B cell (primary cell): Measurements from ENCODE around the gene GPX3. TPM values are rescaled to one million over a fixed set of nuclear protein-coding genes. Genes with fewer than 3 reads are reported as not detected.

Experiments
- ATAC-seq: fragments of 200-7000 bp; cut with Tn5 transposase; one replicate; pipeline ENCODE4 v1.10.0; 2021; ENCODE audit warnings: low read depth, mild to moderate bottlenecking, moderate number of reproducible peaks, moderate library complexity
- CTCF ChIA-PET: fragments of 350-600 bp; sonication (Branson Sonifier 250); formaldehyde crosslinking; loops from one replicate; lab custom pipeline; 2021; ENCODE audit warnings: antibody characterized with exemption, inconsistent platforms; lab: Charles Lee
- POLR2A ChIA-PET: fragments of 350-600 bp; sonication (Branson Sonifier 250); formaldehyde crosslinking; loops from one replicate; lab custom pipeline; 2021; ENCODE audit warnings: antibody characterized with exemption; lab: Charles Lee
- DNase-seq: peaks from one replicate; pipeline ENCODE4 v3.0.0; 2013
- H2AFZ ChIP-seq: 2 replicates; pipeline ENCODE4 v1.6.1; 2012; ENCODE audit warnings: mild to moderate bottlenecking, low read depth, low read length; ENCODE audit not compliant: insufficient read depth, poor library complexity, severe bottlenecking
- H3K27ac ChIP-seq, 2 donors: 1 replicate in 1 of 2; 2 replicates in 1 of 2; pipeline ENCODE4 v1.5.1; 2012 to 2013; ENCODE audit warnings: low read length in 2 of 2, mild to moderate bottlenecking in 2 of 2, moderate library complexity in 1 of 2
- H3K27me3 ChIP-seq, 4 experiments: fragments of 200-600 bp in 1 of 4; sonication (generic) in 1 of 4; replicated peaks in 1 of 4; 1 replicate in 2 of 4; 2 replicates in 2 of 4; pipeline versions ENCODE4 v1.6.1 to v1.7.0; 2013 to 2016; ENCODE audit warnings: low read length in 3 of 4, mild to moderate bottlenecking in 2 of 4, mixed read lengths in 1 of 4, moderate library complexity in 1 of 4; ENCODE audit not compliant: insufficient read depth in 4 of 4, control insufficient read depth in 3 of 4; ENCODE audit errors: control extremely low read depth in 1 of 4
- H3K36me3 ChIP-seq, 2 experiments: replicated peaks in 1 of 2; 1 replicate in 1 of 2; 2 replicates in 1 of 2; pipeline versions ENCODE4 v1.6.1 to v1.7.1; 2013; ENCODE audit warnings: low read length in 1 of 2; ENCODE audit not compliant: insufficient read depth in 2 of 2, control insufficient read depth in 1 of 2; ENCODE audit errors: control extremely low read depth in 1 of 2, extremely low read depth in 1 of 2
- H3K4me1 ChIP-seq, 2 donors: fragments of 200-600 bp in 1 of 2; sonication (generic) in 1 of 2; 1 replicate in 1 of 2; 2 replicates in 1 of 2; pipeline versions ENCODE4 v1.5.1 to v1.6.1; 2013 to 2017; ENCODE audit warnings: low read length in 2 of 2; ENCODE audit not compliant: control insufficient read depth in 2 of 2, insufficient read depth in 2 of 2
- H3K4me2 ChIP-seq: replicated peaks from 2 replicates; pipeline ENCODE3; 2012; ENCODE audit warnings: mild to moderate bottlenecking, low read depth, low read length; ENCODE audit not compliant: poor library complexity, severe bottlenecking
- H3K4me3 ChIP-seq, 5 experiments: fragments of 200-600 bp in 1 of 5; sonication (generic) in 1 of 5; 1 replicate in 3 of 5; 2 replicates in 2 of 5; pipeline versions ENCODE4 v1.5.1 to v1.7.0; 2011 to 2016; ENCODE audit warnings: low read length in 4 of 5, mild to moderate bottlenecking in 4 of 5, low read depth in 2 of 5, control low read depth in 1 of 5, moderate library complexity in 1 of 5; ENCODE audit not compliant: insufficient read depth in 1 of 5; ENCODE audit errors: control extremely low read depth in 1 of 5, extremely low read depth in 1 of 5
- H3K79me2 ChIP-seq: fragments of 200-600 bp; sonication (generic); one replicate; pipeline ENCODE4 v1.6.0; 2016; ENCODE audit warnings: low read length; ENCODE audit not compliant: control insufficient read depth, insufficient read depth
- H3K9ac ChIP-seq: fragments of 200-600 bp; sonication (generic); 2 replicates; pipeline ENCODE4 v1.6.1; 2017; ENCODE audit warnings: mild to moderate bottlenecking, low read length, moderate library complexity
- H3K9me3 ChIP-seq, 3 donors: one replicate each; pipeline versions ENCODE4 v1.6.1 to v1.7.1; 2013; ENCODE audit warnings: low read length in 2 of 3; ENCODE audit not compliant: control insufficient read depth in 2 of 3, insufficient read depth in 1 of 3; ENCODE audit errors: control extremely low read depth in 1 of 3
- H4K20me1 ChIP-seq: 2 replicates; pipeline ENCODE4 v1.6.0; 2012; ENCODE audit warnings: mild to moderate bottlenecking, low read length; ENCODE audit not compliant: insufficient read depth, control insufficient read depth, poor library complexity, severe bottlenecking
- H3K27ac Mint-ChIP-seq: one replicate; pipeline ENCODE4 v1.8.0; 2021; ENCODE audit warnings: mixed read lengths
- H3K27me3 Mint-ChIP-seq: one replicate; pipeline ENCODE4 v1.8.0; 2021; ENCODE audit warnings: mixed read lengths
- H3K4me1 Mint-ChIP-seq: one replicate; pipeline ENCODE4 v1.8.0; 2021; ENCODE audit warnings: mixed read lengths
- H3K4me3 Mint-ChIP-seq: one replicate; pipeline ENCODE4 v1.8.0; 2021; ENCODE audit warnings: mixed read lengths
- H3K9me3 Mint-ChIP-seq: one replicate; pipeline ENCODE4 v1.8.0; 2022; ENCODE audit warnings: mixed read lengths; ENCODE audit not compliant: insufficient read depth
- EZH2 ChIP-seq: IDR thresholded peaks from 2 replicates; pipeline ENCODE4 v1.6.1; 2012; ENCODE audit warnings: borderline replicate concordance, low read depth, mild to moderate bottlenecking, moderate library complexity, low read length; ENCODE audit not compliant: insufficient read depth, poor library complexity, severe bottlenecking
- WGBS: methylation state at CpG from one replicate; pipeline ENCODE4 v1.1.5; 2013; ENCODE audit warnings: missing lambda C conversion rate; ENCODE audit not compliant: insufficient coverage; 5-methylcytosine and 5-hydroxymethylcytosine counted together
- intact Hi-C: fragments of 100-400 bp; cut with micrococcal nuclease; formaldehyde crosslinking; loops from one replicate; pipeline ENCODE4 v1.10.0; 2022
- polyA plus RNA-seq: library from polyadenylated mRNA; depleted of rRNA; stranded (reverse); fragments of >200 nt; gene quantifications from 2 replicates; pipeline ENCODE4 v1.2.3, GENCODE V29; 2012
- total RNA-seq, 2 donors: library from RNA; stranded (reverse); fragments of 120-200 nt in 1 of 2; gene quantifications; 1 replicate in 1 of 2; 2 replicates in 1 of 2; pipeline versions ENCODE4 v1.2.3 to v1.2.4, GENCODE V29; 2013 to 2022
- TF ChIP-seq, protein P1 (sequence below): fragments of 200-600 bp; IDR thresholded peaks from one replicate; pipeline ENCODE4 v1.8.0; 2022; ENCODE audit warnings: antibody characterized with exemption, mild to moderate bottlenecking

GPX3 gene
- total and polyA plus RNA-seq, 2 donors (not counting 1 experiment from before 2014, with no cell fraction given), result not detected

DNA sequence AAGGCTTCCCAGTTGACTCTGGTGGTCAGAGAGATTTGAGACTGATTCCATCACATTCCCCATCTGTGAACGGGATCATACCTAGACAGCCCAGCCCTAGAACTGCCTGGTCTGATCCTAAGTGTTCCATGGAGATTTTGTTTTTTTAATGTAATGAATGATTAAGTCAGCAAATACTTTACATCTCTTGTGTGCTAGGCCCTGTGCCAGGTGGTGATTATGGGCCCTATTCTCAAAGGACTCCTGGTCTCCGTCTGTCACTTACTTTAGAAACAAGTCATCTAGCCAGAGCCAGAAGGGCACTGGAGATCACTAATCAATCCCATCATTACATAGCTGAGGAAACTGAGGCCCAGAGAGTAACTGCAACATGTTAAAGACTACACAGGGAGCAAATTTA, 1.1 kb upstream of the GPX3 start:
- H2AFZ ChIP-seq, result no peak overlapping the region

DNA sequence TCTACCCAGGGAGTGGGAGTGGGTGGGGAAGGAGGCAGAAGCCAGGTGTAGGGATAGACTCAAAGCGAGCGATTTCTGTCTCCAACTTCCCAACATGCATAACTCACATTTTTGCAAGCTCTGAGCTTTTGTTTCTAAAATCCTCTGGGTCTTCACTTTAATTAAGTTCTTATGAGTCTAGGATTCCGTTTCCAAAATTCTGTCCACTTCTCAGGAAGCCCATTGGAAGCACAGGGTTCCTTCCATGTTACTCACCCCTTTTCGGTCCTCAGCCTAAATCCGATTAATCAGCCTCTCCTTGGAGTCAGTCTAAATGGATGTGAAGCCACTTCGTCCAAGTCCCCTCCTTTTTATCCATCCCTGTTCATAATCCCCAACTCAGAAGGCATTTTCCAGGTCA, 1.4 kb downstream of the GPX3 start:
- intact Hi-C loops, result no loop called here
- Histone ChIP-seq H3K36me3 (peaks cover 0 to 5% of the 10 kb centered on the region in 2 experiments), H3K4me1 (peaks cover 15% of the 10 kb centered on the region in 2 donors), H2AFZ (no peak overlapping the region), H3K79me2 (no peaks in the 10 kb centered on the region), H3K9me3 (no peaks in the 10 kb centered on the region), H3K9ac (no peak overlapping the region), H3K27ac (no peak overlapping the region), H3K4me3 (no peak overlapping the region), H4K20me1 (no peaks in the 10 kb centered on the region), H3K27me3 (peaks cover 0 to 5% (median 0%) of the 10 kb centered on the region in 4 experiments), H3K4me2 (no peak overlapping the region)
- TF ChIP-seq EZH2, result no peak
- TF ChIP-seq, protein P1, sequence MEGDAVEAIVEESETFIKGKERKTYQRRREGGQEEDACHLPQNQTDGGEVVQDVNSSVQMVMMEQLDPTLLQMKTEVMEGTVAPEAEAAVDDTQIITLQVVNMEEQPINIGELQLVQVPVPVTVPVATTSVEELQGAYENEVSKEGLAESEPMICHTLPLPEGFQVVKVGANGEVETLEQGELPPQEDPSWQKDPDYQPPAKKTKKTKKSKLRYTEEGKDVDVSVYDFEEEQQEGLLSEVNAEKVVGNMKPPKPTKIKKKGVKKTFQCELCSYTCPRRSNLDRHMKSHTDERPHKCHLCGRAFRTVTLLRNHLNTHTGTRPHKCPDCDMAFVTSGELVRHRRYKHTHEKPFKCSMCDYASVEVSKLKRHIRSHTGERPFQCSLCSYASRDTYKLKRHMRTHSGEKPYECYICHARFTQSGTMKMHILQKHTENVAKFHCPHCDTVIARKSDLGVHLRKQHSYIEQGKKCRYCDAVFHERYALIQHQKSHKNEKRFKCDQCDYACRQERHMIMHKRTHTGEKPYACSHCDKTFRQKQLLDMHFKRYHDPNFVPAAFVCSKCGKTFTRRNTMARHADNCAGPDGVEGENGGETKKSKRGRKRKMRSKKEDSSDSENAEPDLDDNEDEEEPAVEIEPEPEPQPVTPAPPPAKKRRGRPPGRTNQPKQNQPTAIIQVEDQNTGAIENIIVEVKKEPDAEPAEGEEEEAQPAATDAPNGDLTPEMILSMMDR, result no peak
- no peaks in the 10 kb centered on the region for H3K9me3 Mint-ChIP-seq
- CTCF ChIA-PET, result interaction anchor here (0.9 to 1.1 kb wide), 3 partner anchors 14 to 222 kb away, joined by 3 to 4 read pairs (median 3); no protein-coding TSS in a partner anchor
- peaks cover 17% of the 10 kb centered on the region for H3K4me1 Mint-ChIP-seq
- ATAC-seq (no peak), DNase-seq (no peak)
- H3K27ac Mint-ChIP-seq, result no peak overlapping the region
- 98% methylated on average over 4 of the region's 6 CpGs for WGBS
- H3K27me3 Mint-ChIP-seq, result no peaks in the 10 kb centered on the region
- POLR2A ChIA-PET, result no interaction called here
- peak overlapping the region; percentile 50 for H3K4me3 Mint-ChIP-seq

More for the DNA sequence above, 1.1 kb upstream of the GPX3 start:
- Histone ChIP-seq H3K79me2 (no peaks in the 10 kb centered on the region), H3K4me3 (no peak overlapping the region), H3K36me3 (peaks cover 0 to 2% of the 10 kb centered on the region in 2 experiments), H3K27ac (no peak overlapping the region), H3K4me2 (no peak overlapping the region), H3K4me1 (peaks cover 15% of the 10 kb centered on the region in 2 donors), H3K9me3 (no peaks in the 10 kb centered on the region), H3K9ac (no peak overlapping the region), H3K27me3 (peaks cover 0 to 5% (median 0%) of the 10 kb centered on the region in 4 experiments), H4K20me1 (no peaks in the 10 kb centered on the region)
- CTCF ChIA-PET, result no interaction called here
- Mint-ChIP-seq H3K27me3 (no peaks in the 10 kb centered on the region), H3K4me1 (peaks cover 17% of the 10 kb centered on the region), H3K9me3 (no peaks in the 10 kb centered on the region), H3K4me3 (peak overlapping the region; percentile 35), H3K27ac (no peak overlapping the region)
- intact Hi-C loops, result no loop called here
- WGBS, result 100% methylated on average over 1 of the region's 2 CpGs
- ATAC-seq (no peak), DNase-seq (no peak)
- POLR2A ChIA-PET, result no interaction called here
- TF ChIP-seq, protein P1, result no peak
- no peak for TF ChIP-seq EZH2
